ENCODE data around the gene COX6A2. TPM values are rescaled to one million over a fixed set of nuclear protein-coding genes. Genes with fewer than 3 reads are reported as not detected.

The COX6A2 gene
- total RNA-seq, 4 donors from 2014 or later = not detected

- H3K9me3 ChIP-seq = peaks cover 0 to 7% (median 0%) of the 10 kb centered on the region in 3 donors
- H3K4me1 ChIP-seq = no peaks in the 10 kb centered on the region
- DNase-seq = no peak
- no peak overlapping the region for H3K4me3 ChIP-seq
- intact Hi-C loops (cut with DNase I) = no loop called here
- TF ChIP-seq, protein P1, sequence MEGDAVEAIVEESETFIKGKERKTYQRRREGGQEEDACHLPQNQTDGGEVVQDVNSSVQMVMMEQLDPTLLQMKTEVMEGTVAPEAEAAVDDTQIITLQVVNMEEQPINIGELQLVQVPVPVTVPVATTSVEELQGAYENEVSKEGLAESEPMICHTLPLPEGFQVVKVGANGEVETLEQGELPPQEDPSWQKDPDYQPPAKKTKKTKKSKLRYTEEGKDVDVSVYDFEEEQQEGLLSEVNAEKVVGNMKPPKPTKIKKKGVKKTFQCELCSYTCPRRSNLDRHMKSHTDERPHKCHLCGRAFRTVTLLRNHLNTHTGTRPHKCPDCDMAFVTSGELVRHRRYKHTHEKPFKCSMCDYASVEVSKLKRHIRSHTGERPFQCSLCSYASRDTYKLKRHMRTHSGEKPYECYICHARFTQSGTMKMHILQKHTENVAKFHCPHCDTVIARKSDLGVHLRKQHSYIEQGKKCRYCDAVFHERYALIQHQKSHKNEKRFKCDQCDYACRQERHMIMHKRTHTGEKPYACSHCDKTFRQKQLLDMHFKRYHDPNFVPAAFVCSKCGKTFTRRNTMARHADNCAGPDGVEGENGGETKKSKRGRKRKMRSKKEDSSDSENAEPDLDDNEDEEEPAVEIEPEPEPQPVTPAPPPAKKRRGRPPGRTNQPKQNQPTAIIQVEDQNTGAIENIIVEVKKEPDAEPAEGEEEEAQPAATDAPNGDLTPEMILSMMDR (IDR thresholded peaks at IDR 0.05) = no peak
- TF ChIP-seq POLR2A (IDR thresholded peaks at IDR 0.05) = no peak
- peaks cover 0 to 9% (median 0%) of the 10 kb centered on the region in 4 donors for H3K27me3 ChIP-seq
- no peaks in the 10 kb centered on the region for H3K36me3 ChIP-seq
- H3K27ac ChIP-seq = no peak overlapping the region
- 70 to 81% methylated on average over 7 to 9 of the region's 11 CpGs for WGBS, 2 donors
These were observed 26.7 kb downstream of the COX6A2 start for GRCh38 chr16:31401436-31401835.

DNA sequence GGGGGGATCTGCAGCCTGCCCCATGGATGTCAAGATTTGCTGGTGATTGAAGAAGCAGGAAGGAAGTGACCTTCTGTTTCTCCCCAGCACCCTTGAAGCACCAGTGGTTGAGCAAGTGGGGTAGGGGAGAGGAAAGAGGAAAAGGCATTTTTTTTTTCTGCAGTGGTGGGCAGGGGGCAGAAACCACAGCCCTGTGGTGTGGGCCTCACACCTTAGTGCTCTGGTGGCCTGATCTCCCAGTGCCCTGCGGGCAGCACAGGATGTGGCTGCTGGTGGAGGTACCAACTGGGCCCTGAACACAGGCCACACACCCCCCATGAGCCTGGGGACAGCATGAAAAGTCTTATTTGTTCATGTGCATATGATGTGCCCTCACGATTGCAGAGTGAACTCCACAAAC is 28.0 kb downstream of the COX6A2 start:
- intact Hi-C loops (cut with DNase I) = no loop called here
- Histone ChIP-seq H3K36me3 (no peaks in the 10 kb centered on the region), H3K9me3 (peaks cover 0 to 7% (median 0%) of the 10 kb centered on the region in 3 donors), H3K27ac (no peak overlapping the region), H3K4me1 (no peaks in the 10 kb centered on the region), H3K4me3 (no peak overlapping the region), H3K27me3 (peaks cover 0 to 16% (median 0%) of the 10 kb centered on the region in 4 donors)
- no peak for TF ChIP-seq POLR2A (IDR thresholded peaks at IDR 0.05)
- TF ChIP-seq, protein P1 (IDR thresholded peaks at IDR 0.05) = no peak
- DNase-seq = no peak
- WGBS, 2 donors = 72 to 100% methylated on average over 1 to 2 of the region's 2 CpGs

GRCh38 chr16:31397701-31398100 is 30.5 kb downstream of the COX6A2 start:
- no peak for DNase-seq
- Histone ChIP-seq H3K4me1 (no peaks in the 10 kb centered on the region), H3K9me3 (peaks cover 0 to 7% (median 0%) of the 10 kb centered on the region in 3 donors)

DNA sequence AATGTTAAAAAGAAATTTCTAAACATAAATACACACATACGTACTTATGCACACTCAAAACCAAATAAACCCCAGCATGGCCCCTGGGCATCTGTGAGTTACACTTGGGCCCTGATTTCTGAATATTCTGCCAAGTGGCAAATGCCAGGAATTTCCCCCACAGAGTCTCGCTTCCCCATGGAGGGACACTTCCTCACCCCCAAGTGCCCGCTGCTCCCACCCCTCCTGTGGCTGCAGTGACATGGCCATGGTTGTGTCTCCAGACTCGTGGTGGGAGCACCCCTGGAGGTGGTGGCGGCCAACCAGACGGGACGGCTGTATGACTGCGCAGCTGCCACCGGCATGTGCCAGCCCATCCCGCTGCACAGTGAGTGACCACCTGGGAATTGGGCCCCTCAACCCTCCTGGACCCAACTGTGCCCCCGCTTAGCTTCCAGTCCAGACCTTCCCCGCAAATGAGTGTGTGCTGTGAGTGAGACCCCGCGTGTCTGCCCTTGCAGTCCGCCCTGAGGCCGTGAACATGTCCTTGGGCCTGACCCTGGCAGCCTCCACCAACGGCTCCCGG is 31.0 kb downstream of the COX6A2 start:
- no peaks in the 10 kb centered on the region for H3K36me3 ChIP-seq
- peaks cover 0 to 27% (median 0%) of the 10 kb centered on the region in 4 donors for H3K27me3 ChIP-seq
- no peak overlapping the region for H3K4me3 ChIP-seq
- intact Hi-C loops (cut with DNase I) = no loop called here
- no peak for DNase-seq
- 78 to 89% methylated on average over 2 to 8 of the region's 18 CpGs for WGBS, 2 donors
- no peak for TF ChIP-seq POLR2A (IDR thresholded peaks at IDR 0.05)
- TF ChIP-seq, protein P1 (IDR thresholded peaks at IDR 0.05) = no peak
- peaks cover 0 to 7% (median 0%) of the 10 kb centered on the region in 3 donors for H3K9me3 ChIP-seq
- H3K27ac ChIP-seq = no peak overlapping the region
- no peaks in the 10 kb centered on the region for H3K4me1 ChIP-seq

More at GRCh38 chr16:31397701-31398100, 30.5 kb downstream of the COX6A2 start:
- WGBS, 2 donors = 46 to 80% methylated on average over 2 of the region's 9 CpGs
- Histone ChIP-seq H3K36me3 (no peaks in the 10 kb centered on the region), H3K27me3 (peaks cover 0 to 27% (median 0%) of the 10 kb centered on the region in 4 donors), H3K4me3 (no peak overlapping the region), H3K27ac (no peak overlapping the region)
- TF ChIP-seq, protein P1 (IDR thresholded peaks at IDR 0.05) = no peak
- TF ChIP-seq POLR2A (IDR thresholded peaks at IDR 0.05) = no peak
- intact Hi-C loops (cut with DNase I) = no loop called here

GRCh38 chr16:31395647-31396046 is 32.5 kb downstream of the COX6A2 start:
- Histone ChIP-seq H3K27me3 (peaks cover 0 to 27% (median 0%) of the 10 kb centered on the region in 4 donors), H3K4me3 (no peak overlapping the region), H3K27ac (no peak overlapping the region), H3K4me1 (no peaks in the 10 kb centered on the region), H3K36me3 (no peaks in the 10 kb centered on the region), H3K9me3 (peaks cover 0 to 7% (median 0%) of the 10 kb centered on the region in 3 donors)
- DNase-seq = no peak
- WGBS, 2 donors = 61% methylated on average over 5 to 6 of the region's 6 CpGs
- intact Hi-C loops (cut with DNase I) = no loop called here
- TF ChIP-seq POLR2A (IDR thresholded peaks at IDR 0.05) = no peak
- TF ChIP-seq, protein P1 (IDR thresholded peaks at IDR 0.05) = no peak

All from esophagus squamous epithelium (tissue), 5 donors.